K562 (cell line): ENCODE results near the gene FEV.

ENCODE experiments used
- ARNT ChIP-seq, 2 experiments: fragments of 450-650 bp; IDR thresholded peaks; 2 replicates each; pipeline ENCODE4 v1.6.1; 2016; ENCODE audit warnings: mild to moderate bottlenecking in 1 of 2
- BHLHE40 ChIP-seq: IDR thresholded peaks from 2 replicates; pipeline ENCODE4 v1.6.1; 2011; ENCODE audit warnings: low read length, improper control_type of control experiment
- BRF2 ChIP-seq: IDR thresholded peaks from 3 replicates; pipeline ENCODE4 v1.6.1; 2011; ENCODE audit warnings: borderline replicate concordance, mild to moderate bottlenecking; ENCODE audit not compliant: insufficient read length, insufficient read depth
- CEBPB ChIP-seq: fragments of 450-650 bp; IDR thresholded peaks from 2 replicates; pipeline ENCODE4 v1.6.1; 2016; ENCODE audit warnings: missing genetic modification characterization, missing compliant biosample characterization
- CTCF ChIP-seq, 3 experiments: IDR thresholded peaks in 2 of 3; conservative IDR thresholded peaks in 1 of 3; 2 replicates each; pipeline ENCODE4 v1.5.1; 2011 to 2012; ENCODE audit warnings: low read length in 3 of 3, mild to moderate bottlenecking in 3 of 3, control low read depth in 2 of 3, improper control_type of control experiment in 1 of 3, inconsistent platforms in 1 of 3, low read depth in 1 of 3, mixed read lengths in 1 of 3, moderate library complexity in 1 of 3; ENCODE audit not compliant: insufficient read depth in 2 of 3
- MXI1 ChIP-seq: IDR thresholded peaks from 2 replicates; pipeline ENCODE4 v1.6.1; 2011; ENCODE audit warnings: low read depth, mild to moderate bottlenecking, improper control_type of control experiment, low read length
- NFE2L1 ChIP-seq: fragments of 450-650 bp; IDR thresholded peaks from 2 replicates; pipeline ENCODE4 v1.6.1; 2016; ENCODE audit warnings: missing genetic modification characterization, low read depth, mild to moderate bottlenecking, missing compliant biosample characterization, moderate library complexity, borderline replicate concordance
- POLR2A ChIP-seq: fragments of 450-650 bp; conservative IDR thresholded peaks from 2 replicates; pipeline ENCODE4 v1.6.1; 2016
- RBBP5 ChIP-seq: fragments of 200-600 bp; sonication (generic); IDR thresholded peaks from 2 replicates; pipeline ENCODE4 v1.6.1; 2012; ENCODE audit warnings: borderline replicate concordance, mild to moderate bottlenecking, low read length, control low read depth, inconsistent platforms; ENCODE audit not compliant: insufficient read depth, poor library complexity, severe bottlenecking
- RCOR1 ChIP-seq, 2 experiments: IDR thresholded peaks; 2 replicates each; pipeline ENCODE4 v1.6.1; 2012; ENCODE audit warnings: low read depth in 2 of 2, low read length in 2 of 2, borderline replicate concordance in 1 of 2, improper control_type of control experiment in 1 of 2
- REST ChIP-seq, 2 experiments: fragments of 450-650 bp; formaldehyde crosslinking in 1 of 2; IDR thresholded peaks; 2 replicates each; pipeline versions ENCODE4 v1.4.0 to v1.6.1; 2014 to 2020; ENCODE audit warnings: mild to moderate bottlenecking in 2 of 2, borderline replicate concordance in 1 of 2, low read depth in 1 of 2
- ZBTB1 ChIP-seq: sonication (generic); formaldehyde crosslinking; IDR thresholded peaks from 2 replicates; pipeline ENCODE4 v1.8.1; 2023; ENCODE audit warnings: missing genetic modification reagents, low read depth, mild to moderate bottlenecking, borderline replicate concordance
- ZNF79 ChIP-seq: fragments of 250-450 bp; sonication (Bioruptor Pico); IDR thresholded peaks from 2 replicates; pipeline ENCODE4 v1.4.0; 2020; ENCODE audit warnings: low read depth, mild to moderate bottlenecking, moderate library complexity

- TF ChIP-seq RBBP5: no peak
- TF ChIP-seq CEBPB (tag): no peak
- no peak for TF ChIP-seq POLR2A
- no peak for TF ChIP-seq MXI1
- no peak for TF ChIP-seq ARNT (IDR thresholded peaks at IDR 0.05)
- no peak for TF ChIP-seq RCOR1 (IDR thresholded peaks at IDR 0.05; ENCODE audit: borderline replicate concordance in 1 of 2, low read depth in 2 of 2, low read length in 2 of 2)
- TF ChIP-seq NFE2L1 (tag): no peak
- no peak for TF ChIP-seq BHLHE40
- no peak for TF ChIP-seq CTCF (IDR thresholded peaks at IDR 0.05 in 2 of 3, conservative IDR thresholded peaks at IDR 0.05 in 1 of 3; ENCODE audit: insufficient read depth in 2 of 3, low read depth in 1 of 3, low read length in 3 of 3)
- no peak for TF ChIP-seq REST (IDR thresholded peaks at IDR 0.05; ENCODE audit: borderline replicate concordance)
- no peak for TF ChIP-seq REST (CRISPR knock-in tag; IDR thresholded peaks at IDR 0.05; ENCODE audit: low read depth)
- no peak for TF ChIP-seq BRF2
- TF ChIP-seq ZBTB1: no peak
- TF ChIP-seq ZNF79 (CRISPR knock-in tag): no peak
Measured at GRCh38 chr2:219026946-219027345, 42.0 kb upstream of the FEV start.
